NCI-H1105 (cell line): ENCODE data around the gene IL4I1.

Source experiments
- DNase-seq: peaks from one replicate; lab custom pipeline; 2025; lab: John Stamatoyannopoulos, UW

IL4I1 gene

GRCh38 chr19:49877879-49878743 is 18.6 kb downstream of the IL4I1 start:
- peak; percentile 94 for DNase-seq

- DNase-seq = peak; percentile 99
Observed at GRCh38 chr19:49877020-49877878, 19.4 kb downstream of the IL4I1 start, which contains the start of the genes AKT1S1 and TBC1D17. Gene AKT1S1, minus strand, starts transcription at chr19:49877355. Its CDS starts 4,060 bp downstream, at chr19:49873295. Gene TBC1D17, plus strand, starts transcription at chr19:49877702. Its CDS starts 22 bp downstream, at chr19:49877724.

- DNase-seq = peak; percentile 98
Observed at GRCh38 chr19:49876422-49877019, 20.2 kb downstream of the IL4I1 start.

GRCh38 chr19:49875857-49876421 is 20.7 kb downstream of the IL4I1 start:
- peak; percentile 50 for DNase-seq

- no peak for DNase-seq
Observed at GRCh38 chr19:49875177-49875576, 21.5 kb downstream of the IL4I1 start.

GRCh38 chr19:49874503-49875157 is 22.1 kb downstream of the IL4I1 start:
- no peak for DNase-seq

- DNase-seq = no peak
Observed at GRCh38 chr19:49873834-49874233, 22.9 kb downstream of the IL4I1 start.

GRCh38 chr19:49873129-49873521 is 23.6 kb downstream of the IL4I1 start:
- no peak for DNase-seq

GRCh38 chr19:49872245-49873128 is 24.2 kb downstream of the IL4I1 start:
- DNase-seq = no peak

GRCh38 chr19:49871349-49871985 is 25.2 kb downstream of the IL4I1 start:
- no peak for DNase-seq

- no peak for DNase-seq
Observed at GRCh38 chr19:49870309-49870901, 26.3 kb downstream of the IL4I1 start.

- peak; percentile 99 for DNase-seq
Observed at GRCh38 chr19:49869484-49870308, 27.0 kb downstream of the IL4I1 start.

- no peak for DNase-seq
Observed at GRCh38 chr19:49869009-49869483, 27.6 kb downstream of the IL4I1 start.

GRCh38 chr19:49866933-49867782 is 29.5 kb downstream of the IL4I1 start, which contains the start of gene PNKP:
Gene PNKP, minus strand, starts transcription at chr19:49867576. Its CDS starts 372 bp downstream, at chr19:49867204.
- DNase-seq = peak; percentile 85

- no peak for DNase-seq
Observed at GRCh38 chr19:49864890-49865289, 31.8 kb downstream of the IL4I1 start.

- DNase-seq = no peak
Observed at GRCh38 chr19:49863935-49864320, 32.8 kb downstream of the IL4I1 start.

- DNase-seq = no peak
Observed at GRCh38 chr19:49863254-49863934, 33.3 kb downstream of the IL4I1 start.
